Measurements from ENCODE around the gene PHLDB1. TPM values are rescaled to one million over a fixed set of nuclear protein-coding genes. Genes with fewer than 3 reads are reported as not detected.

PHLDB1 gene
- total RNA-seq, 1 donor from 2014 or later, result 179 TPM

GRCh38 chr11:118634431-118635236 is 27.2 kb downstream of the PHLDB1 start:
- H2AFZ ChIP-seq (ENCODE audit: low read depth, low read length), result no peak overlapping the region
- H3K4me1 ChIP-seq (ENCODE audit: insufficient read depth, low read length), result peaks cover 26% of the 10 kb centered on the region
- peak overlapping the region; percentile 56 for H3K9ac ChIP-seq (ENCODE audit: low read length)
- H3K4me2 ChIP-seq (ENCODE audit: low read length), result peak overlapping the region; percentile 52
- no peaks in the 10 kb centered on the region for H3K27me3 ChIP-seq (ENCODE audit: insufficient read depth, low read length)
- no peak for FAIRE-seq
- H3K4me3 ChIP-seq (ENCODE audit: insufficient read depth, low read depth, low read length), result no peak overlapping the region
- peak overlapping the region; percentile 36 for H3K27ac ChIP-seq (ENCODE audit: low read depth, low read length)
- DNase-seq (ENCODE audit: low read depth), result peak; percentile 44
- peaks cover 62% of the 10 kb centered on the region for H3K36me3 ChIP-seq (ENCODE audit: insufficient read depth, low read length)
- H3K9me3 ChIP-seq (ENCODE audit: insufficient read depth, low read depth, low read length), result no peaks in the 10 kb centered on the region
- H3K27me3 Mint-ChIP-seq (ENCODE audit: low read depth, unreplicated experiment), result no peaks in the 10 kb centered on the region
- H3K27ac Mint-ChIP-seq (ENCODE audit: unreplicated experiment), result peak overlapping the region; percentile 89
- H3K36me3 Mint-ChIP-seq (ENCODE audit: low read depth, unreplicated experiment), result peaks cover 38% of the 10 kb centered on the region
- peak overlapping the region; percentile 75 for H3K4me3 Mint-ChIP-seq (ENCODE audit: unreplicated experiment)
- H4K20me1 ChIP-seq (ENCODE audit: insufficient read depth, low read length), result peaks cover 96% of the 10 kb centered on the region
- H3K4me1 Mint-ChIP-seq (ENCODE audit: low read depth, unreplicated experiment), result peaks cover 39% of the 10 kb centered on the region
- TF ChIP-seq EZH2 (IDR thresholded peaks at IDR 0.05; ENCODE audit: insufficient read depth, low read length) (no peak), CTCF (IDR thresholded peaks at IDR 0.05; ENCODE audit: insufficient read depth, low read depth, low read length) (no peak)
- no peaks in the 10 kb centered on the region for H3K9me3 Mint-ChIP-seq (ENCODE audit: unreplicated experiment)
- H3K79me2 ChIP-seq (ENCODE audit: insufficient read depth, low read length), result peaks cover 80% of the 10 kb centered on the region

DNA sequence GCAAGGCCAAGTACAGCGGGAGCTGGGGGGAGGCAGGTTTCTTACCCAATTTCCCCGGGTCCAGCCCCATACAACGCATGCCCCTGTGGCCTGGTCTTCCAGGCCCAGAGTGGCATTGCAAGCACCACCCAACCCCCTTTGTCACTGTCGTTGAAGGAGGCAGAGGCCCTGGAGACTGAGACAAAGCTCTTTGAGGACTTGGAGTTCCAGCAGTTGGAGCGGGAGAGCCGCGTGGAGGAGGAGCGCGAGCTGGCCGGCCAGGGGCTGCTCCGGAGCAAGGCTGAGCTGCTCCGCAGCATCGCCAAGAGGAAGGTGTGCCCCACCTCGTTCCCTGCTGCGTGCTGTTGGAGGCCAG is 27.8 kb downstream of the PHLDB1 start:
- TF ChIP-seq CTCF (IDR thresholded peaks at IDR 0.05; ENCODE audit: insufficient read depth, low read depth, low read length) (no peak), EZH2 (IDR thresholded peaks at IDR 0.05; ENCODE audit: insufficient read depth, low read length) (no peak)
- Histone ChIP-seq H4K20me1 (ENCODE audit: insufficient read depth, low read length) (peaks cover 96% of the 10 kb centered on the region), H3K9me3 (ENCODE audit: insufficient read depth, low read depth, low read length) (no peaks in the 10 kb centered on the region), H3K79me2 (ENCODE audit: insufficient read depth, low read length) (peaks cover 80% of the 10 kb centered on the region), H2AFZ (ENCODE audit: low read depth, low read length) (no peak overlapping the region), H3K36me3 (ENCODE audit: insufficient read depth, low read length) (peaks cover 59% of the 10 kb centered on the region), H3K27ac (ENCODE audit: low read depth, low read length) (no peak overlapping the region), H3K4me3 (ENCODE audit: insufficient read depth, low read depth, low read length) (no peak overlapping the region), H3K4me2 (ENCODE audit: low read length) (peak overlapping the region; percentile 52), H3K4me1 (ENCODE audit: insufficient read depth, low read length) (peaks cover 26% of the 10 kb centered on the region), H3K9ac (ENCODE audit: low read length) (no peak overlapping the region), H3K27me3 (ENCODE audit: insufficient read depth, low read length) (no peaks in the 10 kb centered on the region)
- Mint-ChIP-seq H3K4me3 (ENCODE audit: unreplicated experiment) (peak overlapping the region; percentile 31), H3K36me3 (ENCODE audit: low read depth, unreplicated experiment) (peaks cover 38% of the 10 kb centered on the region), H3K9me3 (ENCODE audit: unreplicated experiment) (no peaks in the 10 kb centered on the region), H3K4me1 (ENCODE audit: low read depth, unreplicated experiment) (peaks cover 36% of the 10 kb centered on the region), H3K27ac (ENCODE audit: unreplicated experiment) (peak overlapping the region; percentile 5), H3K27me3 (ENCODE audit: low read depth, unreplicated experiment) (no peaks in the 10 kb centered on the region)
- no peak for DNase-seq (ENCODE audit: low read depth)
- no peak for FAIRE-seq

DNA sequence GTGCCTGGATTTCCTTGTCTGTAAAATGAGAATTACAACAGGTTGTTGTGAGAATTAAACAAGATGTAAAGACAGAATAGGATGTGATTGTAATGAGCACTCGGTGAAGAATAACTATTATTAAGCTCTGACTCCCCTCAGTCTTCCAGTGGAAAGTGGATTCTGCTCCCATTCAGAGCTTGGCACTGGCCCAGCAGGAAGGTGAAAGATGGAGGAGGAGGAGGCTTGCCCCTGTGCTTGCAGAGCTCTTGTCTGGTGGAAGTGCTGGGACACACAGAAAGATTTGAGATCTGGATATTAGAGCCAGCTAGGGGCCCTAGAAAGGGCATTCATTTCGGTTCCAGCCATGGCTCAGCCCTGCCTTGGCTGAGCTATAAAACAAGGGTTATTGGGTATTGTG is 28.2 kb downstream of the PHLDB1 start:
- Mint-ChIP-seq H3K27me3 (ENCODE audit: low read depth, unreplicated experiment) (no peaks in the 10 kb centered on the region), H3K9me3 (ENCODE audit: unreplicated experiment) (no peaks in the 10 kb centered on the region), H3K36me3 (ENCODE audit: low read depth, unreplicated experiment) (peaks cover 35% of the 10 kb centered on the region), H3K27ac (ENCODE audit: unreplicated experiment) (peak overlapping the region; percentile 47), H3K4me3 (ENCODE audit: unreplicated experiment) (peak overlapping the region; percentile 31), H3K4me1 (ENCODE audit: low read depth, unreplicated experiment) (peaks cover 32% of the 10 kb centered on the region)
- no peaks in the 10 kb centered on the region for H3K9me3 ChIP-seq (ENCODE audit: insufficient read depth, low read depth, low read length)
- no peak overlapping the region for H3K27ac ChIP-seq (ENCODE audit: low read depth, low read length)
- FAIRE-seq, result no peak
- H4K20me1 ChIP-seq (ENCODE audit: insufficient read depth, low read length), result peaks cover 96% of the 10 kb centered on the region
- peaks cover 80% of the 10 kb centered on the region for H3K79me2 ChIP-seq (ENCODE audit: insufficient read depth, low read length)
- no peak overlapping the region for H3K4me2 ChIP-seq (ENCODE audit: low read length)
- H3K36me3 ChIP-seq (ENCODE audit: insufficient read depth, low read length), result peaks cover 58% of the 10 kb centered on the region
- no peaks in the 10 kb centered on the region for H3K27me3 ChIP-seq (ENCODE audit: insufficient read depth, low read length)
- no peak overlapping the region for H3K4me3 ChIP-seq (ENCODE audit: insufficient read depth, low read depth, low read length)
- DNase-seq (ENCODE audit: low read depth), result no peak
- TF ChIP-seq CTCF (IDR thresholded peaks at IDR 0.05; ENCODE audit: insufficient read depth, low read depth, low read length) (no peak), EZH2 (IDR thresholded peaks at IDR 0.05; ENCODE audit: insufficient read depth, low read length) (no peak)
- H3K9ac ChIP-seq (ENCODE audit: low read length), result no peak overlapping the region
- peaks cover 26% of the 10 kb centered on the region for H3K4me1 ChIP-seq (ENCODE audit: insufficient read depth, low read length)
- no peak overlapping the region for H2AFZ ChIP-seq (ENCODE audit: low read depth, low read length)

Measured in astrocyte (in vitro differentiated cells and primary cell).